Mesenchymal stem cell (in vitro differentiated cells and primary cell): ENCODE data around the gene NHEJ1.

Experiments
- DNase-seq: peaks from one replicate; pipeline ENCODE4 v3.0.0-alpha.2; 2013
- H2AFZ ChIP-seq: one replicate; pipeline ENCODE4 v1.6.1; 2013; ENCODE audit warnings: low read depth, mild to moderate bottlenecking, control low read depth, inconsistent platforms, low read length, moderate library complexity
- H2AK5ac ChIP-seq: 2 replicates; pipeline ENCODE4 v1.6.1; 2013; ENCODE audit warnings: low read length, moderate library complexity, mild to moderate bottlenecking, inconsistent platforms; ENCODE audit not compliant: severe bottlenecking
- H2BK120ac ChIP-seq: one replicate; pipeline ENCODE4 v1.6.1; 2013; ENCODE audit warnings: low read depth, mild to moderate bottlenecking, inconsistent platforms, low read length, moderate library complexity
- H2BK12ac ChIP-seq, 2 experiments: one replicate each; pipeline ENCODE4 v1.6.1; 2013; ENCODE audit warnings: inconsistent platforms in 2 of 2, low read length in 2 of 2, mild to moderate bottlenecking in 2 of 2, moderate library complexity in 2 of 2, control low read depth in 1 of 2
- H2BK15ac ChIP-seq: one replicate; pipeline ENCODE4 v1.6.1; 2013; ENCODE audit warnings: mild to moderate bottlenecking, low read depth, inconsistent platforms; ENCODE audit not compliant: poor library complexity, severe bottlenecking
- H2BK5ac ChIP-seq: 2 replicates; pipeline ENCODE4 v1.6.1; 2013; ENCODE audit warnings: low read depth, mild to moderate bottlenecking, low read length, control low read depth, inconsistent platforms; ENCODE audit not compliant: poor library complexity, severe bottlenecking
- H3K14ac ChIP-seq, 2 experiments: one replicate each; pipeline ENCODE4 v1.6.1; 2013; ENCODE audit warnings: inconsistent platforms in 2 of 2, low read length in 2 of 2, control low read depth in 1 of 2, mild to moderate bottlenecking in 1 of 2, moderate library complexity in 1 of 2
- H3K18ac ChIP-seq, 2 experiments: one replicate each; pipeline ENCODE4 v1.6.1; 2013; ENCODE audit warnings: inconsistent platforms in 2 of 2, low read length in 2 of 2, control low read depth in 1 of 2, low read depth in 1 of 2, mild to moderate bottlenecking in 1 of 2
- H3K23ac ChIP-seq, 2 experiments: one replicate each; pipeline ENCODE4 v1.6.1; 2013; ENCODE audit warnings: inconsistent platforms in 2 of 2, low read length in 2 of 2, mild to moderate bottlenecking in 2 of 2, moderate library complexity in 2 of 2, control low read depth in 1 of 2
- H3K27ac ChIP-seq: 2 replicates; pipeline ENCODE4 v1.5.1; 2013; ENCODE audit warnings: mild to moderate bottlenecking, moderate library complexity, low read length, control low read depth, inconsistent platforms; ENCODE audit not compliant: poor library complexity, severe bottlenecking
- H3K27me3 ChIP-seq, 2 experiments: 2 replicates each; pipeline versions ENCODE4 v1.6.1 to v1.7.0; 2013; ENCODE audit warnings: low read length in 2 of 2, mild to moderate bottlenecking in 2 of 2, moderate library complexity in 2 of 2, control low read depth in 1 of 2, inconsistent platforms in 1 of 2; ENCODE audit not compliant: control insufficient read depth in 1 of 2, insufficient read depth in 1 of 2
- H3K36me3 ChIP-seq, 2 experiments: 2 replicates each; pipeline versions ENCODE4 v1.6.1 to v1.7.0; 2013; ENCODE audit warnings: low read length in 2 of 2, control low read depth in 1 of 2, inconsistent platforms in 1 of 2, low read depth in 1 of 2, mild to moderate bottlenecking in 1 of 2; ENCODE audit not compliant: insufficient read depth in 2 of 2, control insufficient read depth in 1 of 2
- H3K4ac ChIP-seq, 2 experiments: one replicate each; pipeline ENCODE4 v1.6.1; 2013; ENCODE audit warnings: inconsistent platforms in 2 of 2, low read length in 2 of 2, mild to moderate bottlenecking in 2 of 2, moderate library complexity in 2 of 2, control low read depth in 1 of 2, low read depth in 1 of 2
- H3K4me1 ChIP-seq: 2 replicates; pipeline ENCODE4 v1.6.1; 2013; ENCODE audit warnings: low read depth, low read length, control low read depth; ENCODE audit not compliant: control insufficient read depth, insufficient read depth
- H3K4me2 ChIP-seq: 2 replicates; pipeline ENCODE4 v1.6.1; 2013; ENCODE audit warnings: low read length, mild to moderate bottlenecking, inconsistent platforms; ENCODE audit not compliant: poor library complexity, severe bottlenecking
- H3K4me3 ChIP-seq, 2 experiments: 2 replicates each; pipeline versions ENCODE4 v1.5.1 to v1.7.0; 2013; ENCODE audit warnings: low read length in 2 of 2, mild to moderate bottlenecking in 2 of 2, control low read depth in 1 of 2, low read depth in 1 of 2; ENCODE audit not compliant: insufficient read depth in 1 of 2
- H3K79me1 ChIP-seq: replicated peaks from 2 replicates; pipeline ENCODE4 v1.6.1; 2013; ENCODE audit warnings: mild to moderate bottlenecking, control low read depth, low read length, inconsistent platforms; ENCODE audit not compliant: poor library complexity, severe bottlenecking
- H3K9ac ChIP-seq: 2 replicates; pipeline ENCODE4 v1.7.0; 2013; ENCODE audit warnings: mild to moderate bottlenecking, low read length, moderate library complexity
- H3K9me3 ChIP-seq: 2 replicates; pipeline ENCODE4 v1.7.0; 2013; ENCODE audit warnings: mild to moderate bottlenecking, low read length; ENCODE audit not compliant: control insufficient read depth
- H4K8ac ChIP-seq: one replicate; pipeline ENCODE4 v1.6.1; 2013; ENCODE audit warnings: inconsistent platforms, mild to moderate bottlenecking, low read length, moderate library complexity
- H4K91ac ChIP-seq: one replicate; pipeline ENCODE4 v1.6.1; 2013; ENCODE audit warnings: mild to moderate bottlenecking, low read length, inconsistent platforms
- WGBS: methylation state at CpG from one replicate; pipeline ENCODE4 v1.1.7; 2013; ENCODE audit warnings: mixed read lengths; 5-methylcytosine and 5-hydroxymethylcytosine counted together

Gene NHEJ1

DNA sequence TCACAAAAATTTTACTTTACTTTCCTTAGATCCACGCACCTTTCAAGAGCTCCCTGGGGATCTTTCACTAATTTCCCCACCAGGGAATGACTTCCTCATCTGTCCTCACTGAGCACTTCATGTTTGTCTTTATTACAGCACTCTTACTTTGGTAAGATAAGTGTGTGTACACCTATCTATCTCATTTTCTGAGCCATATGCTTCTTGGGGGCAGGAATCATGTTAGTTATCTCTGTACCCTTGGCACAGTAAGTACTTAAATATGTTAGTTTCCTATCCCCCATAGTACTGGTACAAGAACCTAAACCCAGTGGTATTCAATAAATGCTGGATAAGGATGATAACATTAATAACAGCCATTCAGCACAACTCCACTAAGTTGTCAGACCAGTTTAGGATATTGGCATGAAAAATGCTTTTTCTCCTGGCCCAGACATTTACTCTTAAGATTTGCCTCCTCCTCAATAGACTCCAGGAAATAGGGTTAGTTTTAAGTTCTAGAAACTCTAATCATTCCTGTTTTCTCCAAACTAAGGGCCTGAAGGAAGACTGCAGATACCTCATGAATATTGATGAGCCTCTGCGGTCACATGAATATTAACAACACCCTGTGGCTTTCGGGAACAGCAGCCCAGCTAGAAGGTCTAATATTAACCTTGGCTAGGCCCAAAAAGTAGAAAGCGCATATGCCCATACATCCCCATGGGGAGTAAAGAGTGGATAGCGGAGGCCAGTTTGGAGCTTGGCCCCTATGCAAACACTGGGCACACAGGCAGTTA is 38.2 kb downstream of the NHEJ1 start:
- Histone ChIP-seq H4K91ac (no peak overlapping the region), H3K9me3 (no peaks in the 10 kb centered on the region), H3K4ac (no peak overlapping the region), H3K36me3 (no peaks in the 10 kb centered on the region), H3K4me2 (no peak overlapping the region), H3K23ac (no peak overlapping the region), H3K27ac (no peak overlapping the region), H3K9ac (no peak overlapping the region), H3K14ac (no peak overlapping the region), H4K8ac (no peak overlapping the region), H3K79me1 (peaks cover 7% of the 10 kb centered on the region), H3K27me3 (no peaks in the 10 kb centered on the region), H2BK5ac (no peak overlapping the region), H3K4me1 (peaks cover 11% of the 10 kb centered on the region), H2BK15ac (no peak overlapping the region), H2AK5ac (no peak overlapping the region), H3K18ac (no peak overlapping the region), H2BK12ac (no peak overlapping the region), H2AFZ (no peak overlapping the region), H2BK120ac (no peak overlapping the region), H3K4me3 (no peak overlapping the region)
- DNase-seq = no peak
- 92% methylated on average over 5 of the region's 5 CpGs for WGBS

DNA sequence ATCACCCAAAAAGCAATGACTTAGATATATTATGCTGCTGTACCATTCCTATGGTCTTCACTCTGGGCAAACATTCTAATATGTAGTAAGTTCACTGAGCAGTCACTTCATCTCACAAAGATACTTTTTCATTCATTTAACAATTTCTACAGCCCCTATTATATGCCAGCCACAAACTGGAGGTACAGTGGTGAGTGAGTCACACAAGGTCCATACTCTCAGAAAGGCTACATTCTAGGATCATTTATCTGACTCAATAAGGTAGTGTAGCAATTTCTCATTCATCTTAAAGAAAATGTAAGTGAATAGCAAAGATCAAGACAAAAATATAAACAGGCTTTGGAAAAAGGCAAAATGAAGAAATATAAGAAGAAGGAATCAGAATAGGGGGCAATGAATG is 40.5 kb downstream of the NHEJ1 start:
- DNase-seq = no peak
- Histone ChIP-seq H2BK5ac (no peak overlapping the region), H2BK12ac (no peak overlapping the region), H3K27ac (no peak overlapping the region), H2BK120ac (no peak overlapping the region), H4K8ac (no peak overlapping the region), H2AFZ (no peak overlapping the region), H4K91ac (no peak overlapping the region), H3K4me1 (peaks cover 5% of the 10 kb centered on the region), H3K4me3 (no peak overlapping the region), H2BK15ac (no peak overlapping the region), H3K18ac (no peak overlapping the region), H3K79me1 (peaks cover 5% of the 10 kb centered on the region), H3K27me3 (no peaks in the 10 kb centered on the region), H3K9me3 (no peaks in the 10 kb centered on the region), H3K14ac (no peak overlapping the region), H3K23ac (no peak overlapping the region), H3K4ac (no peak overlapping the region), H2AK5ac (no peak overlapping the region), H3K9ac (no peak overlapping the region), H3K36me3 (no peaks in the 10 kb centered on the region), H3K4me2 (no peak overlapping the region)

DNA sequence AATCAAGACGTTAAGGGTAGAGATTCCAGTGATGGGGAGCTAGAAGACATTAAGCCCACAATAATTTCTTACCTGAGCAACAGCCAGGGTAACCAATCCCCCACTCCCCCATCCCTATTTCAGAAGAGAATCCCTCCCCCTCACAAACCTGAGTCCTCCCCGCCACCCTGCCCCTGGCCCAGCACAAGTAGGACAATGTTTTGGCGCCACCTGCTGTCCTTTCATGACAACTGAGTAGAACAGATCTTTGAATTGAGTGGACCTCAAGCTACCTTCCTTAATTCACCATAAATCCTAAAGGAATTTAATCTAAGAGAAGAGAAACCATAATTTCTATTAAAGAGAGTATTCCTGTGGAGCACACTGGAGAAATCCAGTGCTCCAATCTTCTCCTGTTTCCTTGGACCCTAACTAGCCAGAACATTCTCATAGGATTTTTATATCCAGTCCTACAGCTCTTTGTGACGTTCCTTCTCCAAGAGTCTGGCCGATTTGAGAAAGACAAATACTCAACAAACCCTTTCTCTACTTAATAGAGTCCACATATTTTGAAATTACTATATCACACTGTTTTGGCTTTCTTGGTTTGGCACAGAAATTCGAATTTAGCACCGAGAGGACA is 41.1 kb downstream of the NHEJ1 start:
- peak; percentile 60 for DNase-seq
- Histone ChIP-seq H3K14ac (no peak overlapping the region), H2BK15ac (no peak overlapping the region), H3K27ac (no peak overlapping the region), H3K79me1 (peaks cover 5% of the 10 kb centered on the region), H3K4me3 (no peak overlapping the region), H2BK5ac (no peak overlapping the region), H2AFZ (no peak overlapping the region), H3K4ac (no peak overlapping the region), H2AK5ac (no peak overlapping the region), H3K9ac (no peak overlapping the region), H4K8ac (no peak overlapping the region), H3K9me3 (no peaks in the 10 kb centered on the region), H3K27me3 (no peaks in the 10 kb centered on the region), H2BK120ac (no peak overlapping the region), H3K4me1 (peaks cover 3% of the 10 kb centered on the region), H2BK12ac (no peak overlapping the region), H4K91ac (no peak overlapping the region), H3K4me2 (no peak overlapping the region), H3K23ac (no peak overlapping the region), H3K36me3 (no peaks in the 10 kb centered on the region), H3K18ac (no peak overlapping the region)
- 57% methylated on average over 7 of the region's 7 CpGs for WGBS

DNA sequence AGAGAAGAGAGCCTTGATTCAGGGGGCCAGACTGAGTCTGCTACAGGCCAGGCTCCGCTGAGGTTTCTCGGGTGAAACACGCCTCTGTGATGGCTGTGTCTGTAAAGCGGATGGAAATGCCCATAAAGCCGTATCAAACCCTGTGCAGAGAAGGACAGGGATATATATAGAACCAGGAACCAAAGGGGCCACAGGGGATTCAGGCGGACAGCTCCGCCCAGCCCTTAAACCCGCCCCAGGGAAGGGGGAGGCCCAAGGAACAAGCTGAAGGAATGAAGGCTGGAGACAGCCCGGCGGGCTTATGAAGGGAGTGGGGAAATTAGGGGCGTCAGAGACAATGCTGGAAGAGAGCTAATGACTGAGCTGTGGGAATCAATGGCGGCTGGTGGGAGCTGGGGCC is 42.1 kb downstream of the NHEJ1 start:
- Histone ChIP-seq H2BK120ac (no peak overlapping the region), H2BK12ac (no peak overlapping the region), H3K14ac (no peak overlapping the region), H2BK15ac (no peak overlapping the region), H3K36me3 (no peaks in the 10 kb centered on the region), H3K79me1 (peaks cover 4% of the 10 kb centered on the region), H2BK5ac (no peak overlapping the region), H3K18ac (no peak overlapping the region), H4K91ac (no peak overlapping the region), H3K4me2 (no peak overlapping the region), H2AK5ac (no peak overlapping the region), H3K9me3 (no peaks in the 10 kb centered on the region), H4K8ac (no peak overlapping the region), H3K4me3 (no peak overlapping the region), H3K27me3 (no peaks in the 10 kb centered on the region), H3K4ac (no peak overlapping the region), H2AFZ (no peak overlapping the region), H3K4me1 (no peaks in the 10 kb centered on the region), H3K27ac (no peak overlapping the region), H3K23ac (no peak overlapping the region), H3K9ac (no peak overlapping the region)
- DNase-seq = no peak
- WGBS = 79% methylated on average over 12 of the region's 12 CpGs
